IPS-20b (cell line): Measurements from ENCODE around the gene ACTG2.

Source experiments
- H3K27ac ChIP-seq: one replicate; pipeline ENCODE4 v1.5.1; 2013; ENCODE audit warnings: low read length
- H3K27me3 ChIP-seq: 2 replicates; pipeline ENCODE4 v1.6.1; 2013; ENCODE audit warnings: mild to moderate bottlenecking, low read length, inconsistent platforms; ENCODE audit not compliant: insufficient read depth
- H3K36me3 ChIP-seq: 2 replicates; pipeline ENCODE4 v1.6.1; 2013; ENCODE audit warnings: low read depth, mild to moderate bottlenecking, inconsistent platforms, low read length, moderate library complexity; ENCODE audit not compliant: insufficient read depth
- H3K4me1 ChIP-seq: 2 replicates; pipeline ENCODE4 v1.6.1; 2013; ENCODE audit warnings: mild to moderate bottlenecking, control low read depth, inconsistent platforms, low read length, moderate library complexity; ENCODE audit not compliant: insufficient read depth
- H3K4me3 ChIP-seq: 2 replicates; pipeline ENCODE4 v1.5.1; 2013; ENCODE audit warnings: mild to moderate bottlenecking, low read length, inconsistent platforms
- H3K9ac ChIP-seq: 2 replicates; pipeline ENCODE4 v1.6.1; 2013; ENCODE audit warnings: low read depth, mild to moderate bottlenecking, inconsistent platforms, low read length, moderate library complexity
- H3K9me3 ChIP-seq: 2 replicates; pipeline ENCODE4 v1.6.1; 2013; ENCODE audit warnings: mild to moderate bottlenecking, low read depth, low read length, inconsistent platforms; ENCODE audit not compliant: insufficient read depth

ACTG2 gene

DNA sequence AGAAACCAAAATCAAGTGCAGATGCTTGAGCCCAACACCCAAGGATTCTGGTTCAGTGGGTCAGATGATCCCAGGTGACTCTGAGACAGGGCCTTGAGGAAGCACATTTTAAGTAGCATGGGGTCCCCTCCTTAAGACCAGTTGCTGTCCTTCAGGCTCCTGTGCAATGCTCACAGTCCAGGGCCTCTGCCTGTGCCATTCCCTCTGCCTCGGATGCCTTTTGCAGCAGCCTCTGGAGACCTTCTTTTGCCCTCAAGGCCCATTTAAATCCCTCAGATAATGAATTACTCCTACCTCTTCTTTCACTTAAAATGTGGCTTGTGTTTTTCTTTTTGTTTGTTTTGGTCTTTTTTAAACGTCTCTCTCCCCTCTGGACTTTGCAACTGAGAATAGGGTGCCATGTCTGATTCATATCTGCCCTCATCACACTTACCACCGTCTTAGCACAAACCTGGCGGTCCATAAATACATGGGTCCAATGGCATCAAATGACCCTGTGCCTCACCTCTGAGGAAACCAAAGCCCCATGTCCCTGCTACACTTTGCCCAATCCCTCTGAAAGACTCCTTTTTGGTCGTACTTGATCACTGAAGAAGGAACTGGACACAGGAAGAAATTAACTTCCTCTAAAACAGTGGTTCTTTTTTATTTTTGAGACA lies 14.2 kb downstream of the ACTG2 start:
- H3K4me3 ChIP-seq = no peak overlapping the region
- H3K27me3 ChIP-seq = no peaks in the 10 kb centered on the region
- H3K27ac ChIP-seq = no peak overlapping the region
- no peaks in the 10 kb centered on the region for H3K9me3 ChIP-seq
- H3K4me1 ChIP-seq = no peaks in the 10 kb centered on the region
- no peak overlapping the region for H3K9ac ChIP-seq
- no peaks in the 10 kb centered on the region for H3K36me3 ChIP-seq

DNA sequence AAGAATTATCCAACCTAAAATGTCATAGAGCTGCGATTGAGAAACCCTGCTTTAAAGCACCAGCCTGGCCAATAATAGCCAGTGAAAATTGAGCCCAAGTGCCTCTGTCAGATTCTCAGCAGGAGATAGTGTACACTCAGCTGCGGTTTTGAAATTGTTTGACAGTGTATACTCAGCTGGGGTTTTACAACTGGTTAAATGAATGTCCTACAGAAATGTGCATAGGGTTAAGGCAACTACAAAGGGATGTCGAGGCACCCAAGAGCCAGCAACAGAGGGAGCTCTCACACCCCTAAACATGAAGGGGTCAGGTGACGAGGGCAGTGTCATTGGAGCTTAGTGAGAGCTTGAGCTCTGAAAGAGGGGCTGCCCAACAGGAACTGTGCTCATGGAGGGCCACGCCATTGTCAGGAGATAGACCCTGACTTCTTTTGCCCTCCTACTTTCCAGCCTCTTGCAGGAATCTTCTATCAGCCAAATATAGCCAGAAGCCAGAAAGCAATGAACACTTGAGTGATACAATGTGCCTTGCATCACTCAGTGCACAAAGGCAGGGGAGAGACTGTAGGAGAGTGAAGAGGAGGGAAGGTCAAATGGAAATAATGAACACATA lies 15.1 kb downstream of the ACTG2 start:
- no peak overlapping the region for H3K27ac ChIP-seq
- no peak overlapping the region for H3K4me3 ChIP-seq
- no peaks in the 10 kb centered on the region for H3K9me3 ChIP-seq
- H3K36me3 ChIP-seq = no peaks in the 10 kb centered on the region
- H3K9ac ChIP-seq = no peak overlapping the region
- no peaks in the 10 kb centered on the region for H3K4me1 ChIP-seq
- no peaks in the 10 kb centered on the region for H3K27me3 ChIP-seq

DNA sequence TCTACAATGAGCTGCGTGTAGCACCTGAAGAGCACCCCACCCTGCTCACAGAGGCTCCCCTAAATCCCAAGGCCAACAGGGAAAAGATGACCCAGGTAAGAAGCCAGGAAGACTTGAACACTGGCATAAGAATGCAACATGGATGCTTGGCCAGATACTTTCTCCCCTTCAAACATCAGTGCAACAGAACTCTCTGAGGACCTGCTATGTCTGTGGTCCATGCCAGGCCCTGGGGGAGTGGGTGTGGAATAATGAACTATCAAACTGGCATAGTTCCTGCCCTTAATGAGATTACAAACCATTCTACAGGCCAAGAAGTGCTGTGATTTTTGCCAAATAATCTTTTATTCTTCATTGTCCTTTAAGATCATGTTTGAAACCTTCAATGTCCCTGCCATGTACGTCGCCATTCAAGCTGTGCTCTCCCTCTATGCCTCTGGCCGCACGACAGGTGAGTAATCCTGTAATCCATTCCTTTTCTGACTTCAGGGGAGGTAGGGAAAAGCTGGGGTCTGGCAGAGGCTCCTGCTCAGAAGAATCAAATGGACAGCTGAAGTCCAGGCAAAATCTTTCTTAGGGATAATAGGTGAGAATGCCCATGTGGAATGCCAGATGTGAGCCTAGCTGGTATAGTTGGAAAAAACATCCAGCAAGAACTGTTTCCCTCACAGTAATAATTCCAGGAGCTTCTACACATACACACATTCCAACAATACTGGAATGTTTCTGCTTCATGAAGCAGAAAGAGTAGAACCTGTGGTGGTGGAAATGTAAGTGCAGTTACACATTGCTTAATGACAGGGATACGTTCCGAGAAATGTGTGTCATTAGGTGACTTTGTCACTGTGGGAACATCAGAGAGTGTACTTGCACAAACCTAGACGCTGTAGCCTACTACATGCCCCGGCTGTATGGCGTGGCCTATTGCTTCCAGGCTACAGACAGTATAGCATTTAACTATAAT lies 16.2 kb downstream of the ACTG2 start:
- no peaks in the 10 kb centered on the region for H3K36me3 ChIP-seq
- no peaks in the 10 kb centered on the region for H3K9me3 ChIP-seq
- H3K27ac ChIP-seq = no peak overlapping the region
- H3K9ac ChIP-seq = no peak overlapping the region
- H3K4me1 ChIP-seq = no peaks in the 10 kb centered on the region
- H3K4me3 ChIP-seq = no peak overlapping the region
- H3K27me3 ChIP-seq = no peaks in the 10 kb centered on the region

DNA sequence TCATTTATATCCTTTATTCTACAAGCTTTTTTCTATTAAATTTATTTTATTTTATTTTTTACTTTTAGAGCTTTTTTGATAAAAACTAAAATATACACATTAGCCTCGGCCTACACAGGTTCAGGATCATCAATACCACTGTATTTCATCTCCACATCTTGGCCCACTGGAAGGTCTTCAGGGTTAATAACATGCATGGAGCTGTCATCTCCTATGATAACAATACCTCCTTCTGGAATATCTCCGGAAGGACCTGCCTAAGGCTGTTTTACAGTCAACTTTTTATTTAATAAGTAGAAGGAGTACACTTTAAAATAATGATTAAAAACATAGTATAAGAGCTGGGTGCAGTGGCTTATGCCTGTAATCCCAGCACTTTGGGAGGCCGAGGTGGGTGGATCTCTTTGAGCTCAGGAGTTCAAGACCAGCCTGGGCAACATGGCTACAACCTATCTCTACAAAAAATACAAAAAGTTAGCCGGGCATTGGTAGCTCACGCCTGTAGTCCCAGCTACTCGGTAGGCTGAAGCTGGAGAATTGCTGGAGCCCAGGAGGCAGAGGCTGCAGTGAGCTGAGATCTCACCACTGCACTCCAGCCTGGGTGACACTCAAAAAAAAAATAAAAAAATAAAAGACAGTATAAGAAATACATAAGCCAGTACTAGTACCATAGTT lies 18.2 kb downstream of the ACTG2 start:
- no peak overlapping the region for H3K4me3 ChIP-seq
- no peaks in the 10 kb centered on the region for H3K9me3 ChIP-seq
- no peak overlapping the region for H3K27ac ChIP-seq
- H3K4me1 ChIP-seq = no peaks in the 10 kb centered on the region
- H3K27me3 ChIP-seq = no peaks in the 10 kb centered on the region
- no peaks in the 10 kb centered on the region for H3K36me3 ChIP-seq
- no peak overlapping the region for H3K9ac ChIP-seq

DNA sequence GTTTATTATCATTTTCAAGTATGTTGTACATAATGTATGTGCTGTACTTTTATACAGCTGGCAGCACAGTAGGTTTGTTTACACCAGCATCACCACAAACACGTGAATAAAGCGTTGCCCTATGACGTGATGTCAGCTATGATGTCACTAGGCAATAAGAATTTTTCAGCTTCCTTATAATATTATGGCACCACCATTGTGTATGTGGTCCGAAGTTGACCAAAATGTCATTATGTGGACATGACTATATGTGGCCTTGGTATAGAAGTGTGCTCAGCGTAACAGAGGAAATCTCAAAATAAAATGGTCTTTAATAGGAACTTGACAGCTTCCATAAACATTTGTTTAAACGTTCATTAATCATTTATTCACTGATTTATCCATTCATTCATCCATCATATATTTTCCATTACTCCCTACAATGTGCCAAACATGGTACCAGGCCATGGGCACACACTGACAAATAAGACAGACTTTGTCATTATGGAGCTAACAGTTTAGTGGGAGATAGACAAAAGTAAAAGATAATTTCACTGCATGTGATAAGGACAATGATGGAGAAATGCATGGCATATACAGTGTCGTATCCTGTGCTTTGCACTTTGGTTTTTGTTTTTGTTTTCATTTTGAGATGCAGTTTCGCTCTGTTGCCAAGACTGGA lies 18.9 kb downstream of the ACTG2 start:
- Histone ChIP-seq H3K4me1 (no peaks in the 10 kb centered on the region), H3K36me3 (no peaks in the 10 kb centered on the region), H3K27ac (no peak overlapping the region), H3K9me3 (no peaks in the 10 kb centered on the region), H3K4me3 (no peak overlapping the region), H3K9ac (no peak overlapping the region), H3K27me3 (no peaks in the 10 kb centered on the region)

DNA sequence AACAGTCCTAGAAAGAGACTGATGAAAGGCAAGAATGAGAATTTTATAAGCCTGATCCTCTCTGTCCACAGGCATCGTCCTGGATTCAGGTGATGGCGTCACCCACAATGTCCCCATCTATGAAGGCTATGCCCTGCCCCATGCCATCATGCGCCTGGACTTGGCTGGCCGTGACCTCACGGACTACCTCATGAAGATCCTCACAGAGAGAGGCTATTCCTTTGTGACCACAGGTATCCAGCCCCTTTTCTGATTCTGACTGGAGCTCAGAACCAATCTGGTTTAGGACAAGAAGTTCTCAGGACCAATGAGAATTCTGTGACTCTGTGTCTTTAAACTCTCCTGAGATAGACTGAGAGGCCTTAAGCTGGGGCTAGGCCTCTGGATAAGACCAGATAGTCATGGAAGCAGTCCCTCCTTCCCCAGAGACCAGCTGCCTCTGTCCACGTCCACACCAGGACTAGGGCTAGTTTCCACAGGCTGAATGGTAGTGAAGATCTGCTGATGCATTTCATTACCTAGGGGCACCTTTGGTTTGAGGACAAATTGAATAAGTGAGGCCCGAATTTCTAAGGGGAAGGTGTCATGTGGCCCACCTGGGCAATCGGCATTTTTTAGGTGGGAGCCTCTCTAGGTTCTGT lies 20.7 kb downstream of the ACTG2 start:
- H3K27me3 ChIP-seq = no peaks in the 10 kb centered on the region
- H3K4me1 ChIP-seq = no peaks in the 10 kb centered on the region
- H3K9me3 ChIP-seq = no peaks in the 10 kb centered on the region
- no peaks in the 10 kb centered on the region for H3K36me3 ChIP-seq
- H3K4me3 ChIP-seq = no peak overlapping the region
- H3K9ac ChIP-seq = no peak overlapping the region
- H3K27ac ChIP-seq = no peak overlapping the region

DNA sequence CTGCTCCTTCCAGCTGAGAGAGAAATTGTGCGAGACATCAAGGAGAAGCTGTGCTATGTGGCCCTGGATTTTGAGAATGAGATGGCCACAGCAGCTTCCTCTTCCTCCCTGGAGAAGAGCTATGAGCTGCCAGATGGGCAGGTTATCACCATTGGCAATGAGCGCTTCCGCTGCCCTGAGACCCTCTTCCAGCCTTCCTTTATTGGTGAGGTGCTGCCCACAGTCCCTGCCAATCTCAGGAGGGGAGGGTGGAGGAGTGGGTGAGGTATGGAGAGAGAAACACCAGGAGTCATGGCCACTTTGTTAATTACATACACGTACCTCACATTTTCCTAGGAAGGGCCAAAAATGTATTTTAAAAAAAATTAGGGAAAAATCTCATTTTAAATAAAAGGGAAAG lies 21.9 kb downstream of the ACTG2 start:
- H3K27me3 ChIP-seq = no peaks in the 10 kb centered on the region
- H3K4me3 ChIP-seq = no peak overlapping the region
- H3K9ac ChIP-seq = no peak overlapping the region
- no peaks in the 10 kb centered on the region for H3K36me3 ChIP-seq
- no peak overlapping the region for H3K27ac ChIP-seq
- no peaks in the 10 kb centered on the region for H3K9me3 ChIP-seq
- no peaks in the 10 kb centered on the region for H3K4me1 ChIP-seq

DNA sequence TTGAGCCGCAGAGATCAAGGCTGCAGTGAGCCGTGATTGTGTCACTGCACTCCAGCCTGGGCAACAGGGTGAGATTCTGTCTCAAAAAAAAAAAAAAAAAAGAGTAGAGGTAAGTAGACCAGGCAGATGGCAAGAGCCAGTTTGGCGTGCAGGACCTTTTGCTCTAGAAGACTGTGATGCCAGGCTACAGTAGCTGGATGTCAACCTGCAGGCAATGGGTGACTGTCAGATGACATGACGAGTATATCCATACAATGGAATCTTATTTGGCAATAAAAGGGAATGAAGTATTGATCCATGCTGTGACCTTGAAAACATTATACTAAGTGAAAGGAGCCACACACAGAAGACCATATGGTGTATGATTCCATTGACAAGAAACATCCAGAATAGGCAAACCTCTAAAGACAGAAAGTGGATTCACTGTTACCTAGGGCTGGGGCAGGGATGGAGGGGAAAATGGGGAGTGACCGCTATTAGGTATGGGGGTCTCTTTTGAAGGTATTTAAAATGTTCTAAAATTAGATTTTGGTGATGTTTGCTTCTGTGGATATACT lies 22.7 kb downstream of the ACTG2 start:
- H3K36me3 ChIP-seq = no peaks in the 10 kb centered on the region
- H3K9me3 ChIP-seq = no peaks in the 10 kb centered on the region
- no peak overlapping the region for H3K9ac ChIP-seq
- H3K4me3 ChIP-seq = no peak overlapping the region
- no peaks in the 10 kb centered on the region for H3K27me3 ChIP-seq
- no peaks in the 10 kb centered on the region for H3K4me1 ChIP-seq
- H3K27ac ChIP-seq = no peak overlapping the region

DNA sequence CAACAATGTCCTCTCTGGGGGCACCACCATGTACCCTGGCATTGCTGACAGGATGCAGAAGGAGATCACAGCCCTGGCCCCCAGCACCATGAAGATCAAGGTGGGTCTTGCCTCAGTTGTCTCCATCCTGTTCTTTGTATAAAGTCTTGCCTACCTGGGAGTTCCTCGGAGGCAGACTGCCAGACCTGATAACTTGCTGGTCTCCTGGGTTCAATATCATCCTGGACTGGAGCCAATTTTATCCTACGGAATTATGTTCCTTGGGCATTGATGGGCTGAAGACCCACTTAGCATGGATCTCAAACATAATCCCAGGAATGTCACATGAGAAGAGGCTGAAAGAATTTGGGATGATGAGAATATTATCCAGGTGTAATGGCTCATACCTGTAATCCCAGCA lies 23.9 kb downstream of the ACTG2 start:
- Histone ChIP-seq H3K4me3 (no peak overlapping the region), H3K9ac (no peak overlapping the region), H3K4me1 (no peaks in the 10 kb centered on the region; the same call in 1 of the 2 replicates), H3K27me3 (no peaks in the 10 kb centered on the region), H3K9me3 (no peaks in the 10 kb centered on the region), H3K36me3 (no peaks in the 10 kb centered on the region), H3K27ac (no peak overlapping the region)

DNA sequence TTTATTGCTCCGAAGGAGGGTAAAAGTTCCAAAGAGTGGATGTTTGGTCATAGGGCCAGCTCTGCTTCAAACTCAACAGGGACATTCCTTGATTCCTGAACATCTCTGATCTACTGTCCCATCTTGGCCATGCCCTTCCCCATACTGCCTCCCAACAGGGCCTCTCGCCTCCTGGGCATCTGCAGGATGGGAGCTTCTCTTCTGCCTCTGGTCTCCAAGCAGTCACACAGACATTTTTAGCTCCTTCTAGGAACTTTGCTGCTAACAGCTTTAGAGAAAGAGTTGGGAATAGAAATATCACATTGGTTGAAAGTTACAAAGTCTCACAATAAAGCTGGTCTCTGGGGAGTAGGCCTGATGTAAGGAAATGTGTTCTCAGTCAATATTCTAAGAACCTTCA lies 24.5 kb downstream of the ACTG2 start:
- H3K9me3 ChIP-seq = no peaks in the 10 kb centered on the region
- H3K4me1 ChIP-seq = no peaks in the 10 kb centered on the region; the same call in 1 of the 2 replicates
- no peaks in the 10 kb centered on the region for H3K36me3 ChIP-seq
- H3K4me3 ChIP-seq = no peak overlapping the region
- H3K9ac ChIP-seq = no peak overlapping the region
- no peaks in the 10 kb centered on the region for H3K27me3 ChIP-seq
- no peak overlapping the region for H3K27ac ChIP-seq
